BJ (cell line): Measurements from ENCODE around the gene IGSF8. TPM values are rescaled to one million over a fixed set of nuclear protein-coding genes. Genes with fewer than 3 reads are reported as not detected.

ENCODE experiments used
- CTCF ChIA-PET: fragments of 350-600 bp; formaldehyde crosslinking; extraction: SDS; loops from one replicate; lab custom pipeline; 2021; ENCODE audit warnings: antibody characterized with exemption, inconsistent platforms; lab: Yijun Ruan, JAX
- POLR2A ChIA-PET: fragments of 300-600 bp; sonication (Branson Sonifier 250); formaldehyde crosslinking; extraction: SDS; loops from one replicate; lab custom pipeline; 2021; ENCODE audit warnings: antibody characterized with exemption; lab: Charles Lee
- DNase-seq: peaks from one replicate; pipeline ENCODE4 v3.0.0-alpha.2; 2011; ENCODE audit warnings: low read depth
- H3K27me3 ChIP-seq: 2 replicates; pipeline ENCODE4 v1.6.0; 2011; ENCODE audit warnings: low read length; ENCODE audit not compliant: control insufficient read depth, insufficient read depth
- H3K36me3 ChIP-seq: 2 replicates; pipeline ENCODE4 v1.5.1; 2011; ENCODE audit warnings: low read length; ENCODE audit not compliant: control insufficient read depth, insufficient read depth
- H3K4me3 ChIP-seq: 2 replicates; pipeline ENCODE4 v1.5.1; 2011; ENCODE audit warnings: low read depth, mild to moderate bottlenecking, control low read depth, low read length
- polyA plus RNA-seq: library from polyadenylated mRNA; depleted of rRNA; stranded (reverse); fragments of >200 nt; gene quantifications from 2 replicates; pipeline ENCODE4 v1.2.3, GENCODE V29; 2011
- TF ChIP-seq, protein P1 (sequence below): IDR thresholded peaks from 2 replicates; pipeline ENCODE4 v1.5.1; 2011; ENCODE audit warnings: low read depth, mild to moderate bottlenecking, control low read depth, inconsistent platforms, low read length, moderate library complexity; ENCODE audit not compliant: insufficient read depth

The IGSF8 gene
- polyA plus RNA-seq, 1 experiment = 29.7 TPM

- Histone ChIP-seq H3K27me3 (peaks cover 17% of the 10 kb centered on the region), H3K36me3 (no peaks in the 10 kb centered on the region), H3K4me3 (no peak overlapping the region)
- TF ChIP-seq, protein P1, sequence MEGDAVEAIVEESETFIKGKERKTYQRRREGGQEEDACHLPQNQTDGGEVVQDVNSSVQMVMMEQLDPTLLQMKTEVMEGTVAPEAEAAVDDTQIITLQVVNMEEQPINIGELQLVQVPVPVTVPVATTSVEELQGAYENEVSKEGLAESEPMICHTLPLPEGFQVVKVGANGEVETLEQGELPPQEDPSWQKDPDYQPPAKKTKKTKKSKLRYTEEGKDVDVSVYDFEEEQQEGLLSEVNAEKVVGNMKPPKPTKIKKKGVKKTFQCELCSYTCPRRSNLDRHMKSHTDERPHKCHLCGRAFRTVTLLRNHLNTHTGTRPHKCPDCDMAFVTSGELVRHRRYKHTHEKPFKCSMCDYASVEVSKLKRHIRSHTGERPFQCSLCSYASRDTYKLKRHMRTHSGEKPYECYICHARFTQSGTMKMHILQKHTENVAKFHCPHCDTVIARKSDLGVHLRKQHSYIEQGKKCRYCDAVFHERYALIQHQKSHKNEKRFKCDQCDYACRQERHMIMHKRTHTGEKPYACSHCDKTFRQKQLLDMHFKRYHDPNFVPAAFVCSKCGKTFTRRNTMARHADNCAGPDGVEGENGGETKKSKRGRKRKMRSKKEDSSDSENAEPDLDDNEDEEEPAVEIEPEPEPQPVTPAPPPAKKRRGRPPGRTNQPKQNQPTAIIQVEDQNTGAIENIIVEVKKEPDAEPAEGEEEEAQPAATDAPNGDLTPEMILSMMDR = no peak
- CTCF ChIA-PET = interaction anchor here (1.1 to 5.6 kb wide), 2 partner anchors 30 to 37 kb away, joined by 4 to 74 read pairs; partner anchors contain the start of gene KCNJ9
- no peak for DNase-seq
- POLR2A ChIA-PET = no interaction called here
These were observed 49.3 kb downstream of the IGSF8 start for GRCh38 chr1:160049101-160049500.

DNA sequence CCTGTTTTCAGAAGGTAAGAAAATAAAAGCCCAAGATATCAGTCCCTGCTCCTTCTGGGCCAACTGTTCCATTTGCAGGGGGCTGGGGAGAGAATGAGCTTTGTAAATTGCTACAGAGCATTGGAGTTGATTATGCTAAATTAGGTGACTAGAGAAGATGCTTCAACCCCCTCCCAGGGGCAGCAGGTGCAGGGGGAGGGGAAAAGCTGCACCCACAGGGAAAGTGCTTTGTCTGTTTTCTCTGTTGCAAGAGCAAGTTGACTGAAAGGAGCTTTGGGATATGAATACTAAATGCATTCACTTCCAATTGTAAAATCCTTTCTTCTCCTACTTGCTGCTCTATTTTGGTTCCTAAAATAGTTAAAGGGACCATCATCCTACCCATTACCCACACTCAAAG is 50.1 kb downstream of the IGSF8 start:
- ChIA-PET CTCF (interaction anchor here (1.1 to 5.6 kb wide), 3 partner anchors 11 to 37 kb away, joined by 4 to 74 read pairs (median 39); partner anchors contain the start of gene KCNJ9), POLR2A (no interaction called here)
- Histone ChIP-seq H3K4me3 (no peak overlapping the region), H3K36me3 (no peaks in the 10 kb centered on the region), H3K27me3 (peaks cover 16% of the 10 kb centered on the region)
- no peak for DNase-seq
- TF ChIP-seq, protein P1 = no peak

DNA sequence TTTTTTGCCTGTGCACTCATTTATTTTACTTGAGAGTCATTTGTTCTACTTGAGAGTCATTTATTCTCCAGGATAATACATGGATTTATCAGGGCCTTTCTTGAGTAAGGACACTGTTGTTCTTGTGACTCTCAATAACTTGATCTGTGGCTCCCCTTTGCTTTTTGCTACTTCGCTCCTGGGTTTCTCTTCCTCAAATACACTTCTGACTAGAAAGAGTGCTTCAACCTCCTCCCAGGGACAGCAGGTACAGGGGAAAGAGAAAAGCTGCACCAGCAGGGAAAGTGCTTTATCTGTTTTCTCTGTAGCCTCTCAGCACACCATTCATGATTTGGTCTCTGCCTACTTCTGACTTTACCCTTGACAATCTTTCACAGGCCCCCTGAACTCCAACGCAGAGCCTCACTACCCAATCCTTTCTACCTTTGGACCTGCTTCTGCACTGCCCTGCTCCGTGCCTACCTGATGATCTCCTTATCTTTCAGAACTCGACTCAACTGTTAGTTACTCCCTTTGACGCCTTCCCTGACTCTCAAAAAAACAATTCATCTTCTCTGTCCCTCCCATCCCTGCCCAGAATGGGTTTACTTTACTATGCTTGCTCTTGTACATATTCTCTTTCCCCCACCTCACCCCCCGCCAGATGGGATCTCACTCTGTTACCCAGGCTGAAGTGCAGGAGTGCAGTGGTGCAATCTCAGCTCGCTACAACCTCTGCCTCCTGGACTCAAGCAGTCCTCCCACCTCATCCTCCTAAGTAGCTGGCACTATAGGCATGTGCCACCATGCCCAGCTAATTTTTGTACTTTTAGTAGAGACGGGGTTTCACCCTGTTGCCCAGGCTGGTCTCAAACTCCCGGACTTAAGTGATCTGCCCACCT is 51.1 kb downstream of the IGSF8 start:
- no peak for DNase-seq
- POLR2A ChIA-PET = no interaction called here
- Histone ChIP-seq H3K4me3 (no peak overlapping the region), H3K36me3 (no peaks in the 10 kb centered on the region), H3K27me3 (peaks cover 14% of the 10 kb centered on the region)
- CTCF ChIA-PET = interaction anchor here (0.6 to 5.6 kb wide), 20 partner anchors 8 to 313 kb away, joined by 3 to 74 read pairs (median 6); partner anchors contain the start of genes KCNJ10, KCNJ9, PIGM and TAGLN2
- TF ChIP-seq, protein P1 = no peak

DNA sequence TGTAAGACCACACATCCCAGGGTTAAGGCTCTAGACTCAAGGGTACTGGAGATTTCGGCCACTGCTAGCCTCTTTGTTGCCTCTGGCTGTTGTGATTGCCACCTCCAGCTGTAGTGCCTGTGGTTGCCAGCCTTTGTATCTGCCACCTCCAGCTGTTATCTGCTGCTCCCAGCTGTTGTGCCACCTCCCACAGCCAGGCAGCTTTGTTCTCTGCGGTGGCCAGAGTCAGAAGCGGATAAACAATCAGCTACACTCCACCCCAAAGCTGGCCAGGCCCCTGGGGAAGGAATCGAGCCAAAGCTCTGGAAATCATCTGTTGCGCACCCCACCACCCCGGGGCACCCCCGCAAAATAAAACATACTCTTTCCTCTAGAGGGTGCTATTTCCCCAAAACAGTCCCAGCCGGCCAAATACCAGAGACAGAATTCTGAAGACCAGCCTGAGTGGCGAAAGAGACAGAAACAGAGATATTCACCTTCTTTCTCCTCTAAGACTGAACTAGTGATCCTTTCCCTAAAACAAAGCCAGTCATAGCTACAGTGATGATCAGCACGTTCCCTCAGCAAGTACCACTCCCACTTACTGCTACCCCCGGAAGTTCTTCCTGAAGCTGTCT is 51.8 kb downstream of the IGSF8 start:
- DNase-seq = no peak
- Histone ChIP-seq H3K27me3 (peaks cover 11% of the 10 kb centered on the region), H3K36me3 (no peaks in the 10 kb centered on the region), H3K4me3 (no peak overlapping the region)
- ChIA-PET POLR2A (no interaction called here), CTCF (interaction anchor here (0.5 to 5.6 kb wide), 28 partner anchors 9 to 314 kb away, joined by 3 to 74 read pairs (median 5); partner anchors contain the start of genes KCNJ10, KCNJ9, PIGM and TAGLN2)
- TF ChIP-seq, protein P1 = peak; percentile 60

DNA sequence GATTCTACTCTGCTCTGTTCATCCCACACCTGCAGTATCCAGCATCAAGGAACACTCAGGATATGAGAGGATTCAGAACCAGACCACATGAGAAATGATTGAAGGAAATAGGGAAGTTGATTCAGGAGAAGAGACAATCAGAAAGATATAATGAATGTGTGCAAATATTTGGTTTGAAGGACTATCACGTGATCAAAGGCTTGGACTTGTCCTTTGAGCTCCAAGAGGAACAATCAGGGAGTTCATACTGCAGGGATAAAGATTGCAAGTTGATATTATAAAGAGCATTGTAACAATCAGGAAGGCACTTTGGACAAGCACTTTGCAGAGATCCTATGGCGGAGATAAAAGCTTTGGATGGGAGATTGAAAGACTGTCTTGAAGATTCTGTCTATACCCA is 52.8 kb downstream of the IGSF8 start:
- CTCF ChIA-PET = interaction anchor here (0.6 to 5.6 kb wide), 19 partner anchors 9 to 208 kb away, joined by 3 to 74 read pairs (median 7); partner anchors contain the start of genes KCNJ10, KCNJ9 and PIGM
- Histone ChIP-seq H3K36me3 (no peaks in the 10 kb centered on the region), H3K27me3 (peaks cover 8% of the 10 kb centered on the region), H3K4me3 (no peak overlapping the region)
- TF ChIP-seq, protein P1 = no peak
- DNase-seq = no peak
- POLR2A ChIA-PET = interaction anchor here (0.6 kb wide), 1 partner anchor 112 kb away, joined by 3 read pairs; no protein-coding TSS in a partner anchor
